GM19467 (cell line): ENCODE results near the gene CPB2.

Experiments used
- ATAC-seq: cut with Tn5 transposase; IDR thresholded peaks from one replicate; pipeline ENCODE4 v1.9.1; 2021; ENCODE audit warnings: mild to moderate bottlenecking, moderate library complexity; ENCODE audit not compliant: unreplicated experiment

CPB2 gene

DNA sequence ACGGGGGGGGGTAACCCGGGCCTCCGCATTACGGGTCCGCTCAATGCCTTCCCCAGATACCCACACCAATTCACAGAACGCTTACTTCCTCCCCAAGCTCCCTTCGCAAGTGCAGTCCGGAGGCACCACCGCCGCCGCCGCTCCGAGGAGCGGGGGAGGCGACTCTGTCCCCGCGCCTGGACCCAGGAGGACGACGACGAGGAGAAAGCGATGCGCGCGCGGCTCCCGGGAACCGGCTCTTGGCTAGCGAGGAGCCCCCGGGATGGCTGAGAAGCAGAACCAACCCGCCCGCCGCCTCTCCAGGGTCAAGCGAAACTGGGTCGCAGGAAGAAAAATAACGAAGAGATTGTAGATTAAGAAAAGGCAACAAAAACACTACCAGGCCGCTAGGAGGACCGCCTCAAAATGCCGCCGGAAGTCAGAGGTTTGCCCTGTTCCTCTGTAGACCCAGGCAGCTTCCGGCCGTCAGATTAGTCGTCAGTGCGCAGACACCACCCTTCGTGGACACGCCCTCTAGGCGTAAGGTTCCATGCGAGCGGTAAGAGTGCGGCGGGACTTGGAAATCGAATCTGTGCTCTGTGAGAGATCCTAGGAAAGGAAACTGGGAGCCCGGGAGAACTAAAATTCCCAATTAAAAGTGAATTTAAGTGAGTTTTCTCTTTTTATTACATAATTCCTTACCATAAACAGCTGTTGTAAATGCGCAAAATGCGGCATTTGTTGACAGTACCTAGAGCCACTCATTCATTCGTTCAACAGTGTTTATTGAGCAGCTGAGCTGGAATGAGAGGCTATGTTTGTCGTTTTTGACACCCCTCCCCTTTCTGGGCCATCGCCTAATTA, 52.3 kb downstream of the CPB2 start, which contains the start of gene ZC3H13:
Gene ZC3H13 (minus strand): TSS at position 428 of the 843 bp plus-strand sequence. CDS start 7,239 bp downstream, outside the sequence.
- peak; percentile 99 for ATAC-seq

DNA sequence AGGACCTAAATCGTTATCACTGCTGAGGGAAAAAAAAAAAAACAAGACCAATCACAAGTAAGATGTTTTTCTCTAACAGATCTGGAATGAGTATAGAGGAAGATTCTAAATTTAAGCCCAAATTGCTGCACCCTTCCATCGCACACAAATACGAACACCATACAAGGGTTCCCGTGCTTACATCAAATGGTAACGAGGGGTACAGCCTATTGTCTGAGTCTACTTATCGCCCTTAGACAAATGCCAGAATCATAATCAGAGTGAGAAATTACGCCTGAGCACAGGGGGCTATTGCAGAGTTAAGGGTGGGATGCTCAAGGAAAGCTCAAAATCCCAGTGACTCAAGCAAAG, 52.9 kb downstream of the CPB2 start:
- no peak for ATAC-seq

DNA sequence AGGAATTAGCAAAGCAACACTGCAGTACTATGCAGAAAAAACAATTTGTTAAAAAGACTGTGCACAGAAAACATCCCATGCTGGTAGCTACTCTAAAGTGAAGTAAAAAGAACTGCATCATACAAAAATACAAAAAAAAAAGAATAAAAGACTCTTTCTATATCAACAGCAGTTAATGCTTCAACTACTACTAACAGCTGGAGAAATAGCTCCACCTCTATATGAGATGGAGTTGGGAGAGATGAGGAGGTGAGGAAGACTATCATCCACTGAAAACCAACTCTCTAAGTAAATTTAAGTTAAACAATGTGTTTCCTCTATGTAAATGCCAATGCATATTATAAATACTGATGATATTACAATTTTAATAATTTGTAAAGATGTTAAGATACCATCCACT, 54.1 kb downstream of the CPB2 start:
- no peak for ATAC-seq

DNA sequence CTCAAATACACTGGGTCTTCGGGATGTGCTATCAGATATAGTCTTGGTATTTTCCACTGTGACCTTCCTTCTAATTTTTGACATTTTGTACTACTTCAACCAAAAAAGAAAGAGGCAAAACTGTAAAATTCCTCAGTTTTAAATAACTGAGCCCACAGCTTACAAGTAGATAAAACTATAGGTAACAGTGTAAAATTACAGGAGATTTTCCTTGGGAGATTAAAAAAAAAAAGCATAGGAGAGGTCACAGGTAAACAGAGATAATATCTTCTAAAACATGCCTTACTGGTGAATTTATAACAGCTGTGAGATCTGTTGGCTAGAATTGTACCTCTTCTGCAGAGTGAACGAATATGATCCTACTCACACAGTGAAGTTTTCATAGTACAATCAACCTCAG, 59.4 kb downstream of the CPB2 start:
- no peak for ATAC-seq

DNA sequence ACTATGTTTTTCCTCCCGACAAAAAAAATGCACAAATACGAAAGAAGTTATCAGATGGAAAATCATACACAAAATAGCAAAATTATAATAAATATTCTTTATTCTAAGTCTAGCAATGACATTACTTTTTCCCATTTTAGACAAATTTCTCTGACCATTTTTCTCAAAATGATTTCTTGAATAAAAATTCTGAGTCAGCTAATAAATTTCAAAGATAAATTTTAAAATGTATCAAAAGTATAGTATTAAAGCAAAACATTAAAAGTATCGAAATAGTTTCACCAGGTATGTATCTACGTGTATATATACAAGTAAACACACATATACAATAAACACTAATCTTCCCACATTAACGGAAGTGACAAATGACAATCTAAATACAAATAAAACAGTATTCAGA, 61.2 kb downstream of the CPB2 start:
- no peak for ATAC-seq

DNA sequence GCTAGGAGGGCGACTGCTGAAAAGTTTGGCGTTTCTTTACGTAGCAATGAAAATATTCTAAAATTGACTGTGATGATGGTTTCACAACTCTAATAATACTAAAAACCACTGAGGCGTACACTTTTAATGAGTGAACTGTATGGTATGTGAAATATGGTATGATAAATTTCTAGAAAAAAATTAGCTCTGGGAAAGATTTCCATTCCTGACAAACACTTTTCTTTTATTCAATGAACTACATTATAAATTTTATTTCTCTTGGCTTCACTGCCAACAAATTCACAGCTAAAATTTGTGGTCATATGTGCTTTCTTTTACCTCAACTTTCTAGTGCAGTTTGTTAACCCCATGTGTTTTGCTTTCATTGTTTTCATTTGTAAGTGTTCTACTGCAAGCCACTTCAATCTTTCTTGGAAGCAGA, 63.4 kb downstream of the CPB2 start:
- no peak for ATAC-seq

DNA sequence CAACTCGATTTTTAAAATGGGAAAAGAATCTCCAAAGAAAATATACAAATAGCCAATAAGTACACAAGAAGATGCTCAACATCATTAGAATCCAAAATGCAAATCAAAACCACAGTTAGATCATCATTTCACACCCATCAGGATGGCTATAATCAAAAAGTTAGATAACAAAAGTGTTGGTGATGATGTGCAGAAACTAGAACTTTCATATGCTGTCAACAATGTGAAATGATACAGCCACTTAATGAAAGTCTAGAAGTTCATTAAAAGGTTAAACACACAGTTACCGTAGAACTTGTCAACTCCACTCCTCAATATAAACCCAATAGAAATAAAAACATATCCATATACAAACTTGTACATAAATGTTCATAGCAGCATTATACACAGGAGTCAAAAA, 64.1 kb downstream of the CPB2 start:
- no peak for ATAC-seq

DNA sequence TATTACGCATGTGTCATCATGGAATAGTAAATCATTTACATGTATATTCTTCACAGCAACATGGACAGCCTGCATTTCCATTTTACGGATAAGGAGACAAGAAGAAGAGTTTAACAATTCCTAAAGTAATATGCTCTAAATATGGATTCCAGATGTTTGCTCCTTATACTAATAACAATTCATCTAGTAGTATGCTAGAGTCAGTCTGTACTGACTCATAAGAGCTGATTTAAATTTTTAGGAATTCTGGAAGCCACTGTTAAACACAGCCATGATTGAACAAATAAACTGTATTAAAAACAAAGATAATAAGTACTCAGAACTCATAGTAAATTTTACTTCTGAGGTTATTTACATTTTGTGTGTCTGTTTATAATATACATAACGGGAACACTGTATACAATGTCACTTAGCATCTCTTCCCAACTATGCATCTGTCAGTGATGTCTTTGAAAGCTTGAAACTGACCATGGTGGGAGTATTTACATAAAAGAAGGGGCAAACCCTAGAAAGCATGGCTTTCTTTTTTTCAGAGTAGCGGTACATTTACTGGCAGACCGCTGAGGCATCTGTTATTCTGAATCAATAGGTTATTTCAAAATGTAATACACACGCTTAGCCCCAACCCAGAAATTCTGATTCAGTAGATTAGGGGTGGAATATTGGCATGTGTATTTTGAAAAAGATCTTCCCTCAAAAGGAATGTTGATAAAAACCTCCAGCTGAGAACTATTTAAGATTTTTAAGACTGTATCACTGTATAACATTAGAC, 65.2 kb downstream of the CPB2 start:
- ATAC-seq: no peak

DNA sequence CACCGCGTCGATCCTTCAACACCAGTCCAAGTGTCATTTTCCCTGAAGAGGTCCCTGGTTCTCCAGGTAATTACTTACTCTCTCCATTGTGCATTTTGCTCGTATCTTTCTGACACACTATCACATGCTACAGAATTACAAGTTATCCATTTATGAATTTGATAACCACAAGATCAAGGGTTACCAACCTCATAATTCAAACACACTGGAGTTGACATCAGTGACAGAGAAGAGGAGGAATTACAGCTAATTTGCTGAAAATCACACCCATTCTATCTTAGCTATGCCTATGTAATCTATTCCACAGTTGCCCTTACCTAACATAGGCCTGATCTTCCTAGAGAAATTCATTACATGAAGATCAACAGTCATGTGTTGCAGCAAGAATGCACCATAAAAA, 66.5 kb downstream of the CPB2 start:
- ATAC-seq: no peak

DNA sequence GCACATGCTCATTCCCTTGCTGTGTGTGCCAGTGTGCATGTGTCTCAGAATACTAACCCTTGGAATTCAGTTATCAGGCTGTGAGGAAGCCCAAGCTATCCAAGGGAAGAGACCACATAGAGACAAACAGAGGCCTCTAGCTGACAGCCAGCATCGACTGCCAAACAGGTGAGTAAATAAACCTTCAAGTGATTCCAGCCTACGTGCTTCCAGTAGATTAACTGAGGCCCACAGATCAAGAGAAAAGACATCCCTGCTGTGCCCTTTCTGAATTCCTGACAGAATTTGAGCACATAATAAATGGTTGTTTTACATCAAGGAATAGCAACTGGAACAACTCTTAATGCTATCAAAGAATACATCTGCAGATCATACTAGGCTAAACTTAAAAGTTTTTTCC, 69.8 kb downstream of the CPB2 start:
- ATAC-seq: no peak

DNA sequence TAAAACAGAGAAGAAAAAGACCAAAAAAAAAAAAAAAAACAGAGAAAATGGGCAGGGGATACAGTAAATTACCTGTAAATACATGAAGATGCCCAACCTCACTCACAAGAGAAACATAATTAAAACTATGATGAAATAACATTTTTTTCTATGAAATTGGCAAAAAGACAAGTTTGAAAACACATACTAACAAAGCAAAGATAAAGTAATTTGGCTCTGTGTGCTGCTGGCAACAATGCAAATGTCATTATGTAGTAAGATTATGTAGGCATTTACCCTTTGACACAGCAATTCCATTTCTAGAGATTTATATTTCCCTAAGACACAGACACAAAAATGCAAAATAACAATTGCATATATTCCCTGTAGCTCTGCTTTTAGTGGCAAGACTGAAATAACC, 72.5 kb downstream of the CPB2 start:
- no peak for ATAC-seq

DNA sequence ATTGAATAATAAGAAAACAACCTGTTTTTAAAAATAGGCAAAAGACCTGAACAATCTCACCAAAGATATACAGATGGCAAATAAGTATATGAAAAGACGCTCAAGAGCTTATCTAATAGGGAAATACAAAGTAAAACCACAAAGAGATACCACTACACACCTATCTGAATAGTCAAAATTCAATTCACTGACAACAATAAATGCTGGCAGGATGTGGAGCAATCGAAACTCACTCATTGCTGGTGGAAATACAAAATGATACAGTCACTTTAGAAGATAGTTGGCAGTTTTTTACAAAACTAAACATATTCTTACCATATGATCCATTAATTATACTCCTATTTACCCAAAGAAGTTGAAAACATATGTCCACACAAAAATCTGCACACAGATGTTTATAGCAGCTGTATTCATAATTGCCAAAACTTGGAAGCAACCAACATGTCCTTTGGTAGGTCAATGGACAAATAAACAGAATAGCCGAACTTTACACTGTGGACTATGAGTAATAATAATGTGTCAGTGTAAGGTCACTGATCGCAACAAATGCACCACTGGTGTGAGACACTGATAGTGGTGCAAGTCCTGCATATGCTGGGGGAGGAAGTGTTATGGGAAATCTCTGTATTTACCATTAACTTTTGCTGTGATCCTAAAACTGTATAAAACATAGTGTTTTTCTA, 73.1 kb downstream of the CPB2 start:
- ATAC-seq: no peak

DNA sequence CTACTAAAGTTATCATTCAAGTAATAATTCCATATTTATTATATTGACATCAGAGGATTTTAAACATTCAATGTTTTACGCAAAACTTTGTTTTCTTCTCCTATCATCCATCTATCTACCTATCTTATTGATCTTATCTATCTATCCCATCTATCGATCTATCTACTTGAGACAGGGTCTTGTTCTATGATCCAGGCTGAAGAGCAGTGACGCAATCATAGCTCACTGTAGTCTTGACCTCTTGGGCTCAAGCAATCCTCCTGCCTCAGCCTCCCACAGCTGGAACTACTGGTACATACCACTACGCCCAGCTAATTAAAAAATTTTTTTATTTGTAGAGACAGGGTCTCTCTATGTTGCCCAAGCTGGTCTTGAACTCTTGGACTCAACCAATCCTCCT, 79.7 kb downstream of the CPB2 start:
- no peak for ATAC-seq

DNA sequence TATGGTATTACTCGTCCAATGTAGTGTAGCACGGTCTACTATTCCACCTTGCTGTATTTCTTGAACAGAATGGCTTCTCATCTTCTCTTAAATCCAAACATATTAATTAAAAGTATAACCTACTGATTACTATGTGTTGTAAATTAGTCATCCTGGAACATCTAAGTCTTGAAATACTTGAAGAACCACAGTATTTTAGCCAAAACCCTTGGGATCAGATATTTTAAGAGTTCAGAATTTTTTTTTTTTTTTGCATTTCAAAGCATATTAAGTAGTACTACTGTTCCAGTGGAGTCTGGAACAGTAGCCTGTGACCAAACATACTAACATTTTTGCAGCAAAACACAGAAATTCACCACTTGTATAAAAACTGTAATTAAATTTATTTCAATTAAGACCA, 82.4 kb downstream of the CPB2 start:
- no peak for ATAC-seq

DNA sequence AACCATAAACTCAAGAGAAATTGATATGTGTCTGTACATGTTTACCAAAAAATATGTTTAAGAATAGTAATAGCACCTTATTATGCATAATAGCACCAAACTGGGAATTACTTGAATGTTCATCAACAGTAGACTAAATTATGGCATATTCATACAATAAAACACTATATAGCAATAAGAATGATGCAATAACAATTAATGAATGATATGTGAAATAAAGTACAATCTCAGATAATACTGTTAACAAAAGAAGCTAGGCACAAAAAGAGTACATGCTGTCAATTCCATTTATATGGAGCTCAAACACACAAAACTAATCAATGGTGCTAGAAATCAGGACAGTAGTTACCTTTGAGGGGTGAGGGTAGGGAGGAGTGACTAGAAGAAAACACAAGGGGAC, 88.6 kb downstream of the CPB2 start:
- ATAC-seq: no peak

DNA sequence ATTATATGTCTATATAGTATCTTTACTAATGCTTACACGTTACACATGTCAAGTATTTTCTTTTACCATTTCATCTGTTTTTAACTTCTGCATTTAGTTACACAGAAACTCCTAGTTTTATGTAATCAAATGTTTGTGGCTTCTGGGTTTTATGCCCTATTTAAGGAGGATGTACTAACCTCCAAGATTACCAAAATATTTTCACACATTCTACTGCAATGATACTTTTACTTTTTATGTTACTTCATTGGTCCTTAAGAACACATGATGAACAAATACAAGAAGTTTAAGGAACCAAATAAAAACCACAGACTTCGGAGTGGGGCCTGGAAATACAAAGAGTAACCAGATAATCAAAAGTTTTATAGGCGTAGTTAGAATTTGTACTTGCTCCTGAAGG, 89.5 kb downstream of the CPB2 start:
- no peak for ATAC-seq

DNA sequence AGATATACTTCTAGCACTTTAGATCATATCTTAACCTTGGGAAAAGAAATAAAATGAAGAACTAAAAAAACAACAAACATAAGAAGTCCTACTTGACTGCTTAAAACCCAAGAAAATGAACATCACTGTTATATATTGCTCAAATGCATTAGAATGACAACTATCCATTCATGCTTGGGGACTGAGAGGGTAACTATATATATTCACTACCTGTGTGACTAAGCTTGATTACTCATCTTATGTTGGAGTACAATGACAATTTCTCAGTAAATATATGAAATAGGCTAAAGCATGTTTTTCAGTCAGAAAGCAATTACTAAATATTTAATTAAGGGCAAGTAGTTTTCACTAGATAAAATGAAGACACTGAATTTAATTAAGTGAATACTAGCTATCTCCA, 92.4 kb downstream of the CPB2 start:
- no peak for ATAC-seq

DNA sequence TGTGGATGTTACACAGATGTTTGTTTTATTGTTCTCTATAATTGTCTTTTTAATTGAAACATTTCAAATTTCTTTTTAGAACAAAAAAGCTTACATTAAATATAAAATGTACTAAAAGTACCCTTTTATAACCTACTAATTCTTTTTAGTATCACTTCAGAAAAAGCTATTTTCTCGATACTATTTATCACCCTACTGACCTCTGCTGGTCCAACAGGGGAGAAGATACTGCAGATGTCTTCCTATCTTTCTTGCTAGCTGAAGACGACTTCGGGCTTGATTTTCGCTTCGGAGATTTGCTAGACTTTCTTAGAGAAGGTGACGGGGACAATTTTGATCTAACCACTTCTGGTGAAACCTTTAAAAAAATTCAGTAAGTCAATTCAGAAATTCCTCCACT, 94.7 kb downstream of the CPB2 start:
- no peak for ATAC-seq

DNA sequence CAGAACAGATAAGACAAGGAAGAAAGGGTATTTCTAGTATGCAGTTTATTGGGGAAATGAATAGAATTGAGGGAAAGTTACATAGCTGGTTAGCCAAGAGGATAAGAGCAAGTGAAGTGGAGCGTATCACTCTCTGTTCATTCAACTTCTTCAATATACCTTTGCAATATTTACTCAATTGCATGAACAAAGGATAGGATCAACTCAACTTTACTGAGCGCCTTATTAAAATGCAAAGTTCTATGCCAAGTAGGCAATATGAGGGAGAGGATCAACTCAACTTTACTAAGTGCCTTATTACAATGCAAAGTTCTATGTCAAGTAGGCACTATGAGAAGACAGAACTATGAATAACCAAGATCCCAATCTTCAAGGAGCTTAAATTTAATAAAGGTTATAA, 96.2 kb downstream of the CPB2 start:
- ATAC-seq: no peak

DNA sequence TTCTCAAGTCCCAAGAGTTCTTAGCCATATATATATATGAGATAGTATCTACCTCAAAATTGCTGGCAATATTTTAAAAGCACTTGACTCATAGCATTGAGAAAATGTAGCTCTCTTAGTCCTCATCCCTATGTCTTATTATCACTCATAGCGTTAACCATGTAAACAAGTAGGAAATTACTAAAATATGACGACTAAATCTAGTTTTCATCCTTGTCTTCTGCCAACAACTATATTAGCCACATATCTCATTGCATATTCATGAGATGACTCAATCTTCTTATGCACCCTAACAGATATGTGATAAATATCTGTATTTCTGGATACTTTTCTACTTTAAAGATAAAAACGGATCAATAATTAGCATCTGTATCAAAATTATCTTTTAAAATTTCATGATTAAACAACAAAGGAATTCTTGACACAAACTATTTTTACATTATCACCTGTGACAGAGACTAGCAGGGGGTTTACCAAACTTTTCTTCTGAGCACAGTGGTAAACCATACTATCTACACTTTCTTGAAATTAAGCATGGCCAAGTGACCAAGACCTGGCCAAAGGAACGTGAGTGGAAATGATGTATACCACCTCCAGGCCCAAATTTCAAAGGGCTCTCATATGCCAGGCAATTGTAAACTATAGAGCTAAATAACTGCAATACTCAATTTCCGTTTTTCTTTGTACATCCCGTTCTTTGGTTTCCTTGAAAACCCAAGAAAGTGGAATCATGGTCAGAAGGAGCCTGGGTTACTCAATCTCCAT, 98.0 kb downstream of the CPB2 start:
- no peak for ATAC-seq

DNA sequence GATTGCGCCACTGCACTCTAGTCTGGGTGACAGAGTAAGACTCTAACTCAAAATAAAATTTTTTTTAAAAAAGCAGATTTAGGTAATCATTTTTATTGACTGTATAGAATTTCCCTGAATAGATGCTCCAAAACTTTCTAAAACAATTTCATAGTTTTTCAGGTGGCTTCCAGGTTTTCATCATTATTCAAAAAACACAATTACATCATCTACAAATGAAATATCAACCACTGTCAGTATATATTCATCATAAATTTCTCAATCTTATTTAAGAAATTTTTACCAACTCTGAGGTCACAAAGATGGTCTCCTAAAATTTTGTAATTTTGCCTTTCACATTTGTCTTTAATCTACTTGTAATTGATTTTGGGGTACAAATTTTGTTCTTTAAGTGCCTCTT, 100.3 kb downstream of the CPB2 start:
- no peak for ATAC-seq
